H54 (cell line): Measurements from ENCODE around the gene TMEM178B.

Source experiments
- DNase-seq: peaks from one replicate; pipeline ENCODE4 v3.0.0; 2011; ENCODE audit warnings: low spot score, mixed read lengths; ENCODE audit not compliant: insufficient read length
- FAIRE-seq: peaks from 3 replicates; lab custom pipeline; 2011; peaks lifted over from hg19 to GRCh38; lab: Jason Lieb, UNC
- POLR2A ChIP-seq: IDR thresholded peaks from 2 replicates; pipeline ENCODE4 v1.6.1; 2011; ENCODE audit warnings: low read depth, mild to moderate bottlenecking, low read length

Gene TMEM178B

DNA sequence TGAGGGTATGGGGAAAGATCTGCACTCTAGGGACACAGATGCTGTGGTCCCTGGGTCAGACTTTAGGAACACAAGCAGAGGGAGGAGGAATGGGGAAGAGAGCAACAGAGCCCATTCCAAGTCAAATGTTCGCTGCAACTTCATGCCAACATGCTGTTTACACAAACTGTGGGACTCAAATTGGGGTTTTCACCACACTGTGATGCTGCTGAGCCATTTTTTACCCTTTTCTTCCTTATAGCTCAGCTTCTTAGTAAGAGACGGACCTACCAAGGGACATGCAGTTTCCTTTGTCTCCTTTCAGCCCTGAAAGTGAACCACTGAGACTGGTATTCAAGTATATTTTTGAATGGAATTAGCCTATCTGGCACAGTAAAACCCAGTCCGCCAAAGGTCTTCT lies 413.1 kb downstream of the TMEM178B start:
- DNase-seq (no peak), FAIRE-seq (no peak)
- no peak for TF ChIP-seq POLR2A

DNA sequence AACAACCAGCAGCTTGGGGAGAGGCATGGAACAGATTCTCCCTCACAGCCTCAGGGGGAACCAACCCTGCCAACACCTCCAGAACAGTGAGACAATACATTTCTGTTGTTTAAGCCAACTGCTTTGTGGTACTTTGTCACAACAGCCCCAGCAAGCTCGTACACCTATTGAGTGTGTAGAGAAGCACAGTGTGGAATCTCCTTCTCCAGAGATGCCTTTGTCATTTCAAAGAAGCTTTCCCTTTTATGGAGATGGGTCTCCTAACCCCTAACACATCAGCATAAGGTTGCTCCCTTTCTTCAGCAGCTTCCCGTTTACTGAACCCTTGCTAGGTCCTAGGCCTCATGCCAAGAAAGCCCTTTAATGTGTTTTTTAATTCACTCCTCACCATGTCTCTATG lies 416.6 kb downstream of the TMEM178B start:
- no peak for DNase-seq
- no peak for TF ChIP-seq POLR2A
- FAIRE-seq = no peak

DNA sequence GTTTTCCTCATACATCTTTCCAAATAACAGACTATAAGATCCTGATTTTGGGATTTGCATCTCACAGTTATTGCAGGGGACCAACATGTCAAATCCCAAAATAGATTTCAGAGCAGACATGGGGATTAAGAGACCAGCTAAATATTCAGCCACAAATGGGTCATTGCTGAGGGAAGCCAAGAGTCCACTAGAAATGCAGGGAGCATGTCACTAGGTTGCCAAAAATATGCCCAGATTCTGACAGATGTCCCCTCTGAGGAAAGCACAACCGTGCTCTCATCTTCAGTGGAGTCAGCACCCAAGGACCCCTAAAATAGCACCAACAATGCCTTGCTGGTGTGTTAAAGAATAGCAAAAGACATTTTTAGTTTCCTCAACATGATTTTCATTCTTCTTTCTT lies 421.2 kb downstream of the TMEM178B start:
- no peak for TF ChIP-seq POLR2A
- FAIRE-seq (no peak), DNase-seq (no peak)

DNA sequence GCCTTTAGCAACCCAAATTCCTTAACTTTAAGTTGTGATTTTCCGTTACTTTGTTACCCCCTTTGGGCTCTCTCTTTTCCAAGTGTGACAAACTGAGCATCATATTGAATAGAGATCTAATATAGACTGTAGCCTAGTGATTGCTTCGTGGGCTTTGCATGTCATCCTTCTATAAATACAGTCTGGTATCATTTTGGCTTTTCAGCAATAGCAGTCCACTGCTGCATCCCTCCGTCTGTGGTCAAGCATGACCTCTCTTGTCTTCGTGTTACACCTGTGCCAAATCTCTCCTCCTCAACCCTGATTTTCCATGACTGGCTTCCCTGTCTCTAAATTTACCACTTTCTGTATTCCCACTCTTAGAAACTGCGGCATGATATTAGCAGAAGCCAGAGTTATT lies 423.5 kb downstream of the TMEM178B start:
- TF ChIP-seq POLR2A = no peak
- no peak for FAIRE-seq
- no peak for DNase-seq

DNA sequence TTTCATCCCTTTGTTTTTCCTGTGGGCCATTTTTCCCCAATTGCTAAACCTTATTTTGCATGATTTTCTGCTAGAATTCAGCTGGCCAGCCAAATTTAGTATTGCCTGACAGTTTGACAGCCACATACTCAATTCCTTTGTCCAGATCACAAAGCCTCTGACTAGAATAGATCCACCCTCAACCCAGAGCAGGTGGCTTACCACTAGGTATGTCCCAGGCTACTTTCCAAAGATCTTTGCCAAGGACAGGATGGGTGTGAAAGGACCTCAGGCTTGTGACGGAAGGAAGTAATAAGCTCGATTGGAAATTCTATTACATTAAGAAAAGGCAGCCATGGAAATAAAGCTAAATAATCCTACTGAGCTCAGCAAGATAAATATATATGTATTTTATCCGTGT lies 426.7 kb downstream of the TMEM178B start:
- FAIRE-seq = no peak
- TF ChIP-seq POLR2A = no peak
- DNase-seq = no peak

DNA sequence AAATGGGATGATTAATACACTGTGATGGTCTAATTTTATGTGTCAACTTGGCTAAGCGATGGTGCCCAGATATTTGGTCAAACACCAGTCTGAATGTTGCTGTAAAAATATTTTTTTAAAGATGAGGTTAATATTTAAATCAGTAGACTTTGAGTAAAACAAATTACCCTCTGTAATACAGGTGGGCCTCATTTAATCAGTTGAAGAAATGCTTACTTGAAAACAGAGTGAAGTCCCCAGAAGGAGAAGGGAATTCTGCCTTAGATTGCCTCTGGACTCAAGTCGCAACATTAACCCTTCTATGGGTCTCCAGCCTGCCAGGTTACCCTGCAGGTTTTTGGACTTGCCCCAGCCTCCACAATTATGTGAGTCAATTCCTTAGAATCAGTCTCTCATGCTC lies 427.6 kb downstream of the TMEM178B start:
- TF ChIP-seq POLR2A = no peak
- DNase-seq = no peak
- no peak for FAIRE-seq

DNA sequence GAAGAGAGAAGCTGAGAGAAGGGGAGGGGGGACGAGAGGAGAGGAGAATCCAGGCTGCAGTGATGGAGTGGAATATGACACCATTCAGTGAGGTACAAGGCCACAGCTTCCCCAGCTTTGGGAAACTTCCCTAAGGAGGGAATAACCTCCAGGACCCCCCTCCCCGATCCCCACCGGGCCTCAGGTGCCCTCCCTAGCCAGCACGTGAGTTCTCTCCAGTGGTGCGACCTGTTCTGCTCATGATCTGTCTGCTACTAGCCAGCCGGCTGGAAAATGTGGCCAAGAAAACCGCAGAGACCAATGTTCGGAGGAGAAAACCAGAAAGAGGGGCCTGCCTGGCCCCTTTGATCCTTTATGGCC lies 437.4 kb downstream of the TMEM178B start:
- no peak for FAIRE-seq

DNA sequence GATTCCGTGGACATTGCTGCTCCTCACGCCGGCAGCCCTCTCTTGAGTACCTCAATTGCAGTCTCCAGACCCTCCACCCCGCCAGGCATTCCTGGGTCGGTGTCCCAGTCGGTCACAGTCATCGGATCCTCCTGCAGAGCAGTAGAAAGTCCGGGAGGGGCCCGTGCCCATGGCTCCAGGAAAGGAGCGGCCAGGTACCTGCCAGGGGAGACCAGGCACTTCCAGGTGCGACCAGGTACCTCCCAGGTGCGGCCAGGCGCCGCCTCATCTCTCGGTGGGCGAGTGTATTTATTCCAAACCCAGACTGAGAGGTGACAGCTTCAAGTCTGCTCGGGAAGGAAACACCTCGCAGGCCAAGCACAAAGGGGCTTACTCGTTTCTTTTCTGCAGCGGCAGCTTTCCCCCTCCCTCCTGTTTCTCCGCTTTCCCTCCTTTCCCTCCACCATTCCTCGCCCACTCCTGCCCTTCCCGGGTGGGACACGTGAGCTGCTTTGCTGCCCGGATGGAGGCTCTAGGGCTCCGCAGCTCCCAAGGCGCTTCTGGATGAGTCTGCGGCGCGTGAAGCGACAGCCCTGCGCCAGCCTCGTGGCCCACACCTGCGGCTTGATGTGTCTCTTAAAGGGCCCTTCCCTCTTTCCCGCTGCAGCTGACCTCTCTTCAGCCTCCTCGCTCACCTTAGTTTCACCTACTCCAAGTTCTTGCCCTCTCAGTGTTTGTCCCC lies 438.0 kb downstream of the TMEM178B start:
- FAIRE-seq = no peak

More for the DNA sequence above, 437.4 kb downstream of the TMEM178B start:
- DNase-seq = no peak
- TF ChIP-seq POLR2A = no peak

DNA sequence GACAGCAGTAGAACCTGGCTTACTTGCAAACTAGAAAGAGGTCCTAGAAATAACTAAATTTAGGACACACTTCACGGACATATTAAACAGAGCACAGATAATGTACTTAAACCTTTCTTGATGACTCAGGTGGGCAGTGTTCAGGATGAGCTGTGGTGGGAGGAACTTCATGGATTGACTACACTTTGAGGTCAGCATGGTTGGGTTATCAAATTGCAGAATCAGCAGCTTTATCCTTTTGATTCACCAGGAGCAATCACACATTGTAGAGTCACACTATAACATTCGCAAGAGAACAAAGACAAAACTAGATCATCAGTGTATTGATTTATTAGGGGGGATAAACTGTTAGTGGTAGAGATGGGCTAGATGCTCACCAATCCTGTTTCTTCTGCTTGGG lies 438.7 kb downstream of the TMEM178B start:
- FAIRE-seq = no peak
- no peak for DNase-seq
- TF ChIP-seq POLR2A = no peak

More for the DNA sequence above, 438.0 kb downstream of the TMEM178B start:
- TF ChIP-seq POLR2A = no peak
- no peak for DNase-seq

DNA sequence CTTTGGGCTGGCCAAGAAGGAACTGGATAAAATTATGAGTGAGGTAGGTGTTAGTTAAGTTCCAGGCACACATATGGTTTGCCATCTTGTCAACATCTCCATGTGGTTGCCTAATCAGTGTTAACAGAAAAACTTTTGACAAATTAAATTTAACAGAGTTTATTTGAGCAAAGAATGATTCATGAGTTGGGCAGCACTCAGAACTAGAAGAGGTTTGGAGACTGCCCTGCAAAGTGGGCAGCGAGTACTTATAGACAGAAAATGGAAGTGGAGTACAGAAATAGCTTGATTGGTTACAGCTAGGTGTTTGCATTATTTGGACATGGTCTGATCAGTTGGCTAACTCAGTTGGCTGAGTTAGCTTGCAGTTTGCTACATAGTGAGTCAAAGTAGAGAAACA lies 439.9 kb downstream of the TMEM178B start:
- no peak for TF ChIP-seq POLR2A
- FAIRE-seq (no peak), DNase-seq (no peak)

DNA sequence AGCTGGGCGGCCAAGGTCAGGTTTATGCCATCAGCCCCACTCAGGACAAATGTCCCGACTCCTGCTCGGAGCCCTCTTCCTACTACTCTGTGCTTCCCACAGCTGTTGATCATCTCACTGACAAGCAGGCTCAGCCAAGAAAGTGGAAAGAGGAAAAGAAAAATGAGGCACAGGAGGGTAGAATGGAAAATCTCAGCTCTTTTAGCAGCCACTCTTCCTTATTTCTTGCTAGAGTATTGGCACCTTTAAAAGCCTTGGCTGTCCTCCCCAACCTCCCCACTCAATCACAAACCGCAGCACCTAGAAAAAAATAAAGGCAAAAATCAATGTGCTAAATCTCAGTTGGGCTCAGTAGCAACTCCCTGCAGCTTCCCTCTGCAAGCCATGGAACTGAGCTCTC lies 442.1 kb downstream of the TMEM178B start:
- no peak for FAIRE-seq
- no peak for TF ChIP-seq POLR2A
- no peak for DNase-seq

DNA sequence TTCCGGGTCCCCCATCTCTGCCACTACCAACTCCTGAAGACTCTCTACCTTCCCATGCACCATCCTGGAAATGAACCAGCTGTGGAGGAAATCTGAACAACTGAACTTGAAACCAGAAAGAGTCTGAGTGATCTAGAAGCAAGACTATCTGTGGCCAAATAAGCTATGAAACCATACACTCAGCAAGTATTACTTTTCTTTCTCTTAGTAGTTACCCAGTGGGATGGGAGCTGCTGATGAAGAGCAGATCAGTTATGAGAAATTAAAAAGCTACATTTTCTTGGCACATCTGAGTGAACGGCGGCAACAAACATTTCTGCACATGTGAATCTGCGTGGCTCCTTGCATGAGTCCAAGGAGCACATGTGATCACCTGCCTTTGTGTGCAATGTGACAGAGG lies 445.8 kb downstream of the TMEM178B start:
- no peak for FAIRE-seq
- TF ChIP-seq POLR2A = no peak
- DNase-seq = no peak

DNA sequence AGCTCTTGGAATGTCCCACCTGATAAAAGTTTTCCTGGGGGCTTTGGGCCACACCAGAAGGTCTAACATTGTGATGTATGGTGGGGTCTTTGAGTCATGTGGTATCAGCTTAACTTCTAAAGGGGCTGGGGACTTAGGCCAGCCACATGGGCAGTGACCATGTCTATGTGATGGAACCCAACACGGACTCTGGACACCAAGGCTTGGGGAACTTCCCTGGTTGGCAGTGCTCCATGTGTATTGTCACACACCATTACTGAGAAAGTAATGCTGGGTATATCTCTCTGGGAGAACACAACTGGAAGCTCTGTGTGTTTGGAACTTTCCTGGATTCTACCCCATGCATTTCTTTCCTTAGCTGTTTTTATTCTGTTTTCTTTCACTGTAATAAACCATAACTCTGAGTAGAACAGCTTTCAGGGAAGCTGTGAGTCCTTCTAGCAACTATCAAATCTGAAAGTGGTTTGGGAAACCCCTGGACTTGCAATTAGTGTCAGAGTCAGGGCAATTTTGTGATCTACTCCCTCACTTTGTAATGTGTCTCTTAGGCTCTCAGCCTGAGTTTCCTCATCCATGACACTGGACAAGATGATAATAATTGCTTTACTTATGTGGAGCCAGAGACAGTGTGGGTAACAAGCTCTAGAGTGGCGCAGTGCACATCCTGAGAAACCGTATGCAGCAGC lies 448.9 kb downstream of the TMEM178B start:
- FAIRE-seq (no peak), DNase-seq (no peak)
- TF ChIP-seq POLR2A = no peak

DNA sequence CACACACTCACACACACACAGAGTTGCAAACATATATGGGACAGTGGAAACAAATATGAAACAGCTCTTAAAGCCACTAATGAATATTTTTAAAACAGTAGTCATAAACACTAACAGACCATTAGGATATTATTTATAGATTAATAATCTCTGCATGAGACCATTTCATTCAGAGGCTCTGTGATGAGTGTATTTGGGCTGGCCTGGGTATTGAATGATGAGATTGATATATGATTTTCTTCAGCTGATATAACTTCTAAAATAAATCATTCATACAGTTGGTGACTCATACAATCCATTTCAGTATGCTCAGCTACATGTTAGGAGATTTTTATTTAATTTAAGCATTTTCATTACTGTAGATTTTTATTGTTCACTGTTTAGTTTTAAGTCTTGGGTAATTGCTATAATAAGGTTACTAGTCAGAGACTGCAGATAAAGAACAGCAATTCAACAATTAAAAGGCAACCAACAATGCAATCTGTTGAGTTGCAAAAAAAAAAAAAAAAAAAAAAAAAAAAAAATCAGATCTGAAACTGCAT lies 452.2 kb downstream of the TMEM178B start:
- no peak for TF ChIP-seq POLR2A
- FAIRE-seq = no peak

DNA sequence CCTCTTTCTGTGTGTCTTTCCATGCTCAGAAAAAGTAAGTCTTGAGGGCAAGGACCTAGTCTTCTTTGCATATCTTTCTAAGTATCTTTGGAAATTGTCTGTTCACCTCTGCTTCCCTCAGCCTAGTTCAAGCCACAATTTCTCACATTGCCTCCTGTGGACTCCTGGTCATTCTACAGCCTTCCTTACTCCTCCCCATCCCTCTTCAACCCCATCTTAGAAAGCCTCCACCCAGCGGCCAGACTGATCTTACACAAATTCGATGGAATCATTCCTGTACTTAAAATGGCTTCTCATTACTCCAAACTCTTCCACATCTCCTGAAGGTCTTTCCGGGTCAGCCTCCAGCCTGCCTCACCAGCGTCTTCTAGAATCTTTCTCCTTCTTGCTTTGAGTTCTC lies 453.2 kb downstream of the TMEM178B start:
- no peak for FAIRE-seq
- no peak for TF ChIP-seq POLR2A
- no peak for DNase-seq

More for the DNA sequence above, 452.2 kb downstream of the TMEM178B start:
- DNase-seq = no peak
